NCI-H2196 (cell line): ENCODE results near the gene PPIP5K2.
"Not testable (repeated sequence)": the region's sequence is repeated elsewhere in the genome, so short reads cannot be mapped to it uniquely, and the experiment has no call there.

ENCODE experiments used
- DNase-seq: peaks from one replicate; lab custom pipeline; 2025; ENCODE audit not compliant: unreplicated experiment; lab: John Stamatoyannopoulos, UW

The PPIP5K2 gene

GRCh38 chr5:103120607-103121200 is 603 bp downstream of the PPIP5K2 start:
- no peak for DNase-seq

- DNase-seq = no peak
These were observed 2.1 kb downstream of the PPIP5K2 start for GRCh38 chr5:103122242-103122641.

DNA sequence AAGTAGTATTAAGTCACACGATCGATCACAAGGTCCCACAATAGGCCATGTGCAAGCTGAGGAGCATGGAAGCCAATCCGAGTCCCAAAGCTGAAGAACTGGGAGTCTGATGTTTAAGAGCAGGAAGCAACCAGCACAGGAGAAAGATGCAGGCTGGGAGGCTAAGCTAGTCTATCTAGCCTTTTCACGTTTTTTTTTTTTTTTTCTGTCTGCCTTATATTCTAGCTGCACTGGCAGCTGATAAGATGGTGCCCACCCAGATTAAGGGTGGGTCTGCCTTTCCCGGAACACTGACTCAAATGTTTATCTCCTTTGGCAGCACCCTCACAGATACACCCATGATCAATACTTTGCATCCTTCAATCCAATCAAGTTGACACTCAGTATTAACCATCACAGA is 6.5 kb downstream of the PPIP5K2 start:
- DNase-seq = no peak

- DNase-seq = no peak
These were observed 7.3 kb downstream of the PPIP5K2 start for GRCh38 chr5:103127292-103127817.

DNA sequence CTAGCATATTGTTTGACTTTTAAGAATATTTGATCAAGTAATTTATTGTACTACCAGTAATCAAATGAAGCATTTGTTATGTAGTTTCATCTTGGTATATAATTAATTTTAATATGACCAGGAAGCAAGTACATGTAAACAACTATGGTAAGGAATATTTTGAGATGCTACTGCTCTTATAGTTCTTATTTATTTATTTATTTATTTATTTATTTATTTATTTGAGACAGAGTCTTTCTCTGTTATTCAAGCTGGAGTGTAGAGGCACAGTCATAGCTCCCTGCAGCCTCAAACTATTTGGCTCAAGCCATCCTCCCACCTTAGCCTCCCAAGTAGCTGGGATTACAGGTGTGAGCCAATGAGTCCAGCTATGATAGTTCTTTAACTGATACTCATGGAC is 8.1 kb downstream of the PPIP5K2 start:
- DNase-seq = no peak

GRCh38 chr5:103132684-103133083 is 12.6 kb downstream of the PPIP5K2 start:
- no peak for DNase-seq

DNA sequence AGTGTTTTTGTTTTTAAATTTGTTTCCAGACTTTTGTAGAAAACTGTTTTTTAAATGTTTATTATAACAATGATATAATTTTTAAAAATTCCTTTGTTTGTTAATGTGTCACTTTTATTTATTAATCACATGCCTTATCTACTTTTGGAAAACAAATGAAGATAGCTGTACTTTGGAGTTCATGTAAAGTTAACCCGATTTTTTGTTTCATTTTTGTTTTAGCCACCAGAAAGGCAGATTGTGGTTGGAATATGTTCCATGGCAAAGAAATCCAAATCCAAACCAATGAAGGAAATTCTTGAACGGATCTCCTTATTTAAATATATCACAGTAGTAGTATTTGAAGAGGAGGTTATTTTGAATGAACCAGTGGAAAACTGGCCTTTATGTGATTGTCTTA is 13.1 kb downstream of the PPIP5K2 start:
- no peak for DNase-seq

GRCh38 chr5:103135461-103135860 is 15.4 kb downstream of the PPIP5K2 start:
- no peak for DNase-seq

DNA sequence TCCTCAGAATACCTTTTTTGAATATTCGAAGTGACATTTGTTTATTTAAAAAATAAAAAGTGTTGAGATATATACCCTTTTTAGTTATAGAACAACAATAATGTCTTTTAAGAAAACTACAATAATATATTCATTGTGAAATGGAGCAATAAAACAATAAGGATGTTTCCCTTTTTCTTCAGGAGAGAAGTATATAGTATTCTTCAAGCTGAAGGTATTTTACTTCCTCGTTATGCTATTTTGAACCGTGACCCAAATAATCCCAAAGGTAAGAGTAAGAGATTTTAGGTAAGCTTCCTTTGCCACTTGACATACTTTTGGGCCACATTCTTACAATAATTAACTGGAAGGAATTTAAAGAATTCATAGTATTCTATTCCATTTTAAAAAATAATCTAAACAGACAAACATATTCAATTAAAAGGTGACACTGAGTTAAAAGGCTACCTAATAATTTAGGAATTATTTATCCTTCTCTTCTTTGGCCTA is 18.1 kb downstream of the PPIP5K2 start:
- DNase-seq = no peak

DNA sequence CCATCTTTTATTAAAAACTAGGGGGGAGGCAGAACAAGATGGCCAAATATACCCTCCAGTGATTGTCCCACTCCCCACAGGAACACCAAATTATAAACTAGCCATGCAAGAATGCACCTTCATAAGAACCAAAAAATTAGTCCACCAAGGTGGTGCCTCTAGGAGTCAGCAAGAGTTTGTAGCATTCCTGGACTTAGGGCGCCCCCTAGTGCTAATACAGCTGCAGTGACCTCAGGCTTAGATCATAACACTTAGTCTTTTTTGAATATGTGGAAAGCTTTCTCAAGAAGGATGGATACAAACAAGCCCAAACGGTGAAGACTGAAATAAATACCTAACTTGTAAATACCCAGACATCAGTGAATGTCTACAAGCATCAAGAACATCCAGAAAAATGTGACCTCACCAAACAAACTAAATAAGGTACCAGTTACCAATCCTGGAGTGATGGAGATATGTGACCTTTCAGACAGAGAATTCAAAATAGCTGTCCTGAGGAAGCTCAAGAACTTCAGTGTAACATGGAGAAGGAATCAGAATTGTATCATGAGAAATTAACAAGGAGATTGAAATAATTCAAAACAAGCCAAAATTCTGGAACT is 19.3 kb downstream of the PPIP5K2 start:
- peak; percentile 66 for DNase-seq

DNA sequence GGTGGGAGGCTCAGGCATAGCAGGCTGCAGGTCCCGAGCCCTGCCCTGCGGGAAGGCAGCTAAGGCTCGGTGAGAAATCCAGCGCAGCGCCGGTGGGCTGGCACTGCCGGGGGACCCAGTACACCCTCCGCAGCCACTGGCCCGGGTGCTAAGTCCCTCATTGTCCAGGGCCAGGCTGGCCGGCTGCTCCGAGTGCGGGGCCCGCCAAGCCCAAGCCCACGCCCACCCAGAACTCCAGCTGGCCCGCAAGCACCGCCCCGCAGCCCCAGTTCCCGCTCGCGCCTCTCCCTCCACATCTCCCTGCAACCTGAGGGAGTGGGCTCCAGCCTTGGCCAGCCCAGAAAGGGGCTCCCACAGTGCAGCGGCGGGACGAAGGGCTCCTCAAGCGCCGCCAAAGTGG is 22.0 kb downstream of the PPIP5K2 start:
- DNase-seq = not testable (repeated sequence)

DNA sequence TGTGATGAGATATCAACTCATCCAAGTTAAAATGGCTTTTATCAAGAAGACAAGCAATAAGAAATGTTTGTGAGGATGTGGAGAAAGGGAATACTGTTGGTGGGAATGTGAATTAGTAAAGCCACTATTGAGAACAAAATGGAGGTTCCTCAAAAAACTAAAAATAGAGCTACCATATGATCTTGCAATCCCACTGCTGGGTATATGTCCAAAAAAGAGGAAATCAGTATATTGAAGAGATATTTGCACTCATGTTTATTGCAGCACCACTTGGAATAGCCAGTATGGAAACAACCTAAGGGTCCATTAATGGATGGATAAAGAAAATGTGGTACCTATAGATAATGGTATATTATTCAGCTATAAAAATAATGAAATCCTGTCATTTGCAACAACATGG is 25.1 kb downstream of the PPIP5K2 start:
- DNase-seq = no peak

- no peak for DNase-seq
These were observed 28.1 kb downstream of the PPIP5K2 start for GRCh38 chr5:103148213-103148612.

GRCh38 chr5:103151156-103151555 is 31.1 kb downstream of the PPIP5K2 start:
- DNase-seq = no peak

DNA sequence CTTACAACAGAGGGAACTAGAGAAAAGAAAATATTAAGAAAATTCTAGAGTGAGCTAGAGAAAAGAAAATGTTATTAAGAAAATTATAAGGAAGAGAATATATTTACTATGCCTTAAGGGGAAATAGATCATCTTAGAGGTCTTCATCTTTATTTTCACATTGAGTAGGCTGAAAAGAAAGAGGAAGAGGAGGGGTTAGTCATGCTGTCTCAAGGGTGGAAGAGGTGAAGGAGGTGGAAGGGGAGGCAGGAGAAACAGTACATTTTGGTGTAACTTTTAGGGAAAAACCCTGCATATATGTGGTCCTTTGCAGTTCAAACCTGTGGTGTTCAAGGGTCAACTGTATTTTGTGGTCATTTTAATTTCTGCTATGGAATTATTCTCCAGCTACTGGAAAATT is 46.6 kb downstream of the PPIP5K2 start:
- no peak for DNase-seq

GRCh38 chr5:103174147-103174546 is 54.0 kb downstream of the PPIP5K2 start:
- no peak for DNase-seq

DNA sequence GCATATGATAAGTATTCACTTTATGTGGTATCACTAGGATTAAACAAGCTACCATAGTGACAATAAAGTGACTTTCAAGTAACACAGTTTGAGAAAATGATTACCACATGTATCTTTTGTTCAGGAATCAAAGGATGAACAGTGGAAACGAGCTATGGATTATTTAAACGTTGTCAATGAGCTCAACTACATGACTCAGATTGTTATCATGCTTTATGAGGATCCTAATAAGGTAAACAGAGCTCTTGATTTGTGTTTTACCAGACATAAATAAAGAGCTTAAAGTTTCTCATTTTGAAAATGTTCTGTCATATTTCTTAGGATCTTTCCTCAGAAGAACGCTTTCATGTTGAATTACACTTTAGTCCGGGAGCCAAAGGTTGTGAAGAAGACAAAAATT is 57.4 kb downstream of the PPIP5K2 start:
- DNase-seq = no peak

DNA sequence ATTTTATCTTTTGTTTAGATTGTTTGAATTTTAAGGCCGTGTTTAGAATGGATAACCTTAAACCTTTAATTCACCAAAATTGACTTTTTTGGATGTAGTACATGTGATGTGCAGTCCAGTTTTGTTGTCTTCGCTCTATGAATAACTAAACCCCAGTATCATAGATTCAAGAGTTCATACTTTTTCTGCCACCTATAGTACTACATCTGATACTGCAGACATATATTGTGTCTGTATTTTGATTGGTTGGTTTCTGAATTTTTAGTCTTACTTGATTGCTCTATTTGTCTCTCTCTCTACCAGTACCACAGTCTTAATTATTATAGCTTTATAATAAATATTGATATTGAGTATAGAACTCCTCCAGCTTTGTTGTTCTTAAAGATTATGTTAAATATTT is 58.1 kb downstream of the PPIP5K2 start:
- DNase-seq = no peak

DNA sequence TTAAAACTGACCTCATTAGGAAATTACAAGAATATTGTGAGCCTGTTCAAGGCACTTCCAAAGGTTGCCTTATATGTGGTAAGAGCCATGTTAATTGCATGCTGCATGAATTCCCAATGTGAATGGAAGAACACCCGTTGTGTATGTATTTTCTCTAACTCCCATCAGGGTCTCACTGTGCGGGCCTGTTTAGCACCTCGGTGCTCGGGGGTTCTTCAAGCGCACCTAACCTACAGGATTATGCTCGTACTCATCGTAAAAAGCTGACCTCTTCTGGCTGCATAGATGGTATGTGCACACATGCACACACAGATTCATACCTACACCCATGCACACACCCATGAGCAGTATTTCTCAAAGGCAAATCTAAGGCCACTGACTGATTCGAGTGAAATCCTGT is 66.1 kb downstream of the PPIP5K2 start:
- DNase-seq = no peak

- no peak for DNase-seq
These were observed 68.3 kb downstream of the PPIP5K2 start for GRCh38 chr5:103188436-103188835.

DNA sequence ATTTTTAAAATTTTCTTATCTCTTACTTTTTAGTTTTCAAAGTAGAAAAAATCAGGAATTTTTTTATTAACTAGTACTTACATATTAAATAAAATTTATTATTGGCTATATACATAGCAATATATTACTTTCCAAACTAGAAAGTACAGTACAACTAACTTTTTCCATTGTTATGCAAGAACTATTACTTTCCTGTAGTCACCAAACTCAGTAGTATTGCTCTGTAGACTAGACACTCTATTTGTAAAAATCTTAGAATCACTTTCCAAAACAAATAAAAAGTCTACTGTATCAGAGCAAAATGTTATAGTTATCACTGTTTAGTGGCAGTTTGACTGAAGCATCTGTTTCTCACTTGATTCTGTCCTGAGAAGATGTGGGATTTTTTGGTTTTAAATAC is 83.1 kb downstream of the PPIP5K2 start:
- no peak for DNase-seq

- DNase-seq = not testable (repeated sequence)
These were observed 84.9 kb downstream of the PPIP5K2 start for GRCh38 chr5:103204990-103205389.
